ENCODE results near the gene GXYLT2.

DNA sequence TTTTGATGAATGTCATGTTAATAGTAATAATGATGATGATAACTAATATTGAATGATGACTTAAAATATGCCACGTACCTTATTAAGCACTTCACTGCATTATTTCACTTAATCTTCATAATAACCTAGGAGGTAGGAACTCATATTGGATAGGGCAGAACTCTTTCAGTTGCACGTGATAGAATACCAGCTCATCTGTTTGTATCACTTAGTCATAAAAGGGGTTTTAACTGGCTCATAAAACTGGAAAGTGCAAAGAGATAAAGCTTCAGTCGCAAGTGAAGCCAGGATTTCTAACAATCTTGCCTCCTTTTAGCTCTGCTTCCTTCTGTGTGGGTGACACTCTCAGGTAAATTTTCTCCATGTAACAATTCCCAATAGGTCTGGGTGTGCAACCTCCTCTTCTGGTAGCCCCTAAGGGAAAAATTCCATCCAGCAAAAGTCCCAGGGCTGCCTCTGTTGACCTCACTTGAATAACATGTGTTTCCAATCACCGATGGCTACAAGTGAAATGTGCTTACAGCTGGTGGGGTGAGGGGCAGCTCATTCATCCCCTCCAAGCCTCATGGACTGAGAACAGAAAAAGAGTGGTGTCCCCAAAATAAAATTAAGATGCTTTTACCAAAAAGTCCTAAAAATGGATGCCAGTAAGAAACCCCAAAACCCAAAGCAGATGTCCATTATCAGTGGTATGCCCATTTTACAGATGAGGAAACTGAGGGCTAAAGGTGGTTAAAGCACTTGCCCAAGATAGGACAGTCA is 9.3 kb downstream of the GXYLT2 start:
- TF ChIP-seq CREB1 (IDR thresholded peaks at IDR 0.05; ENCODE audit: low read depth): no peak
- TF ChIP-seq, protein P1, sequence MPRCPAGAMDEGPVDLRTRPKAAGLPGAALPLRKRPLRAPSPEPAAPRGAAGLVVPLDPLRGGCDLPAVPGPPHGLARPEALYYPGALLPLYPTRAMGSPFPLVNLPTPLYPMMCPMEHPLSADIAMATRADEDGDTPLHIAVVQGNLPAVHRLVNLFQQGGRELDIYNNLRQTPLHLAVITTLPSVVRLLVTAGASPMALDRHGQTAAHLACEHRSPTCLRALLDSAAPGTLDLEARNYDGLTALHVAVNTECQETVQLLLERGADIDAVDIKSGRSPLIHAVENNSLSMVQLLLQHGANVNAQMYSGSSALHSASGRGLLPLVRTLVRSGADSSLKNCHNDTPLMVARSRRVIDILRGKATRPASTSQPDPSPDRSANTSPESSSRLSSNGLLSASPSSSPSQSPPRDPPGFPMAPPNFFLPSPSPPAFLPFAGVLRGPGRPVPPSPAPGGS (IDR thresholded peaks at IDR 0.05; ENCODE audit: borderline replicate concordance, insufficient read depth, low read depth, low read length, poor library complexity, severe bottlenecking): no peak
- TF ChIP-seq BMI1 (IDR thresholded peaks at IDR 0.05; ENCODE audit: borderline replicate concordance): no peak

Measured in GM12878 (cell line).